ENCODE data around the gene PRDX5. TPM values are rescaled to one million over a fixed set of nuclear protein-coding genes. Genes with fewer than 3 reads are reported as not detected.

The PRDX5 gene
- total and polyA plus RNA-seq, 10 of the 15 experiments (the other 5 are each of a cell fraction or from before 2014, with no cell fraction given), result 95.7 to 406 (median 240) TPM

GRCh38 chr11:64275031-64275800 lies 42.7 kb upstream of the PRDX5 start:
- no peak overlapping the region for H3K4me3 ChIP-seq
- ChIA-PET CTCF (interaction anchor here (0.6 to 3.5 kb wide), 5 partner anchors 8 to 29 kb away, joined by 3 to 10 read pairs (median 4); no protein-coding TSS in a partner anchor), RAD21 (ENCODE audit: unreplicated experiment) (no interaction called here), POLR2A (interaction anchor here (0.8 kb wide), 1 partner anchor 34 kb away, joined by 3 read pairs; the partner anchor contains the start of gene FKBP2), SMC1A (ENCODE audit: uncharacterized antibody, unreplicated experiment) (interaction anchor here (1.3 kb wide), 1 partner anchor 42 kb away, joined by 3 read pairs; the partner anchor contains the start of genes PRDX5 and TRMT112)
- H4K20me1 ChIP-seq (ENCODE audit: control insufficient read depth, insufficient read depth), result no peaks in the 10 kb centered on the region; the same call in 1 of the 2 replicates
- H3K4me2 ChIP-seq (ENCODE audit: control insufficient read depth, insufficient read depth), result no peak overlapping the region
- 0 out of 2 replicates have a peak, but pooled peaks cover 2% of the 10 kb centered on the region for H3K4me1 ChIP-seq (ENCODE audit: control insufficient read depth, insufficient read depth, low read length)
- ATAC-seq (no peak), DNase-seq (ENCODE audit: low read depth, low spot score) (no peak), FAIRE-seq (no peak)
- H3K79me2 ChIP-seq (ENCODE audit: control insufficient read depth, insufficient read depth, low read length), result peaks cover 10% of the 10 kb centered on the region
- WGBS (ENCODE audit: insufficient coverage, insufficient replicate concordance, low lambda C conversion rate, missing lambda C conversion rate), result 94% methylated on average over 15 of the region's 15 CpGs
- no peak overlapping the region for H3K27ac ChIP-seq (ENCODE audit: control insufficient read depth, insufficient read depth)
- H2AFZ ChIP-seq (ENCODE audit: control insufficient read depth, low read depth, low read length), result no peak overlapping the region
- H3K36me3 ChIP-seq (ENCODE audit: control insufficient read depth in 2 of 2, insufficient read depth in 2 of 2, low read length in 1 of 2), result peaks cover 0 to 3% of the 10 kb centered on the region in 2 experiments; a peak in 1 of 4 replicates
- no peaks in the 10 kb centered on the region for H3K9me3 ChIP-seq (replicated peaks; ENCODE audit: control insufficient read depth, insufficient read depth, low read length)
- in situ Hi-C loops (cut with MboI) (no loop called here), intact Hi-C loops (cut with micrococcal nuclease; ENCODE audit: unreplicated experiment) (no loop called here)
- H3K9ac ChIP-seq (ENCODE audit: control insufficient read depth, insufficient read depth, low read length), result no peak overlapping the region
- BruUV-seq (replicated peaks), result no TSS peak
- no peaks in the 10 kb centered on the region for H3K27me3 ChIP-seq (replicated peaks in 1 of 2; ENCODE audit: control insufficient read depth in 2 of 2, insufficient read depth in 2 of 2, low read length in 1 of 2)
- TF ChIP-seq SRF (IDR thresholded peaks at IDR 0.05; ENCODE audit: low read depth in 2 of 2, low read length in 2 of 2) (no peak), CHD2 (IDR thresholded peaks at IDR 0.05; ENCODE audit: borderline replicate concordance, low read depth, low read length) (no peak), ZNF274 (IDR thresholded peaks at IDR 0.05; ENCODE audit: insufficient read depth, insufficient read length) (no peak), HSF1 (IDR thresholded peaks at IDR 0.05; ENCODE audit: low read depth, low read length) (no peak), LARP7 (IDR thresholded peaks at IDR 0.05) (no peak), NR2C2 (IDR thresholded peaks at IDR 0.05; ENCODE audit: borderline replicate concordance, control insufficient read depth, insufficient read length, low read depth) (no peak), HCFC1 (IDR thresholded peaks at IDR 0.05; ENCODE audit: low read length) (no peak), MTA2 (IDR thresholded peaks at IDR 0.05; ENCODE audit: low read depth) (no peak), ZNF687 (IDR thresholded peaks at IDR 0.05) (no peak), TCF3 (IDR thresholded peaks at IDR 0.05; ENCODE audit: borderline replicate concordance, insufficient read depth, low read depth, low read length) (no peak)
- TF ChIP-seq, protein P1, sequence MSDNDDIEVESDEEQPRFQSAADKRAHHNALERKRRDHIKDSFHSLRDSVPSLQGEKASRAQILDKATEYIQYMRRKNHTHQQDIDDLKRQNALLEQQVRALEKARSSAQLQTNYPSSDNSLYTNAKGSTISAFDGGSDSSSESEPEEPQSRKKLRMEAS (IDR thresholded peaks at IDR 0.05; ENCODE audit: low read depth, low read length), result no peak
- TF ChIP-seq, protein P2, sequence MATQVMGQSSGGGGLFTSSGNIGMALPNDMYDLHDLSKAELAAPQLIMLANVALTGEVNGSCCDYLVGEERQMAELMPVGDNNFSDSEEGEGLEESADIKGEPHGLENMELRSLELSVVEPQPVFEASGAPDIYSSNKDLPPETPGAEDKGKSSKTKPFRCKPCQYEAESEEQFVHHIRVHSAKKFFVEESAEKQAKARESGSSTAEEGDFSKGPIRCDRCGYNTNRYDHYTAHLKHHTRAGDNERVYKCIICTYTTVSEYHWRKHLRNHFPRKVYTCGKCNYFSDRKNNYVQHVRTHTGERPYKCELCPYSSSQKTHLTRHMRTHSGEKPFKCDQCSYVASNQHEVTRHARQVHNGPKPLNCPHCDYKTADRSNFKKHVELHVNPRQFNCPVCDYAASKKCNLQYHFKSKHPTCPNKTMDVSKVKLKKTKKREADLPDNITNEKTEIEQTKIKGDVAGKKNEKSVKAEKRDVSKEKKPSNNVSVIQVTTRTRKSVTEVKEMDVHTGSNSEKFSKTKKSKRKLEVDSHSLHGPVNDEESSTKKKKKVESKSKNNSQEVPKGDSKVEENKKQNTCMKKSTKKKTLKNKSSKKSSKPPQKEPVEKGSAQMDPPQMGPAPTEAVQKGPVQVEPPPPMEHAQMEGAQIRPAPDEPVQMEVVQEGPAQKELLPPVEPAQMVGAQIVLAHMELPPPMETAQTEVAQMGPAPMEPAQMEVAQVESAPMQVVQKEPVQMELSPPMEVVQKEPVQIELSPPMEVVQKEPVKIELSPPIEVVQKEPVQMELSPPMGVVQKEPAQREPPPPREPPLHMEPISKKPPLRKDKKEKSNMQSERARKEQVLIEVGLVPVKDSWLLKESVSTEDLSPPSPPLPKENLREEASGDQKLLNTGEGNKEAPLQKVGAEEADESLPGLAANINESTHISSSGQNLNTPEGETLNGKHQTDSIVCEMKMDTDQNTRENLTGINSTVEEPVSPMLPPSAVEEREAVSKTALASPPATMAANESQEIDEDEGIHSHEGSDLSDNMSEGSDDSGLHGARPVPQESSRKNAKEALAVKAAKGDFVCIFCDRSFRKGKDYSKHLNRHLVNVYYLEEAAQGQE (IDR thresholded peaks at IDR 0.05; ENCODE audit: low read depth, low read length), result no peak

All from GM12878 (cell line).